Activated CD8-positive, alpha-beta memory T cell treated with anti-CD3 and anti-CD28 coated beads for 48 hours (primary cell): ENCODE measurements around the gene C2CD4A.
"Not testable (repeated sequence)": the region's sequence is repeated elsewhere in the genome, so short reads cannot be mapped to it uniquely, and the experiment has no call there.

Experiments
- DNase-seq, 3 experiments: peaks; one replicate each; pipeline ENCODE4 v3.0.0-alpha.2; 2020; ENCODE audit warnings: low read depth in 2 of 3, low spot score in 2 of 3

Gene C2CD4A, protein sequence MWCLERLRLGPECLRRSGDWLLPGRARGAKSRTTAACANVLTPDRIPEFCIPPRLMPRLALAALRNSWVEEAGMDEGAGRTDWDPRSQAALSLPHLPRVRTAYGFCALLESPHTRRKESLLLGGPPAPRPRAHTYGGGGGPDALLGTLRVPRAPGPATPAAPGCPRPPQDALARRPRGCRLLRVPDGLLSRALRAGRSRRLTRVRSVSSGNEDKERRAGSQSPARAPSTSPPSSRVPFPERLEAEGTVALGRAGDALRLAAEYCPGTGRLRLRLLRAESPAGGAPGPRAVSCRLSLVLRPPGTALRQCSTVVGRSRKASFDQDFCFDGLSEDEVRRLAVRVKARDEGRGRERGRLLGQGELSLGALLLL

DNA sequence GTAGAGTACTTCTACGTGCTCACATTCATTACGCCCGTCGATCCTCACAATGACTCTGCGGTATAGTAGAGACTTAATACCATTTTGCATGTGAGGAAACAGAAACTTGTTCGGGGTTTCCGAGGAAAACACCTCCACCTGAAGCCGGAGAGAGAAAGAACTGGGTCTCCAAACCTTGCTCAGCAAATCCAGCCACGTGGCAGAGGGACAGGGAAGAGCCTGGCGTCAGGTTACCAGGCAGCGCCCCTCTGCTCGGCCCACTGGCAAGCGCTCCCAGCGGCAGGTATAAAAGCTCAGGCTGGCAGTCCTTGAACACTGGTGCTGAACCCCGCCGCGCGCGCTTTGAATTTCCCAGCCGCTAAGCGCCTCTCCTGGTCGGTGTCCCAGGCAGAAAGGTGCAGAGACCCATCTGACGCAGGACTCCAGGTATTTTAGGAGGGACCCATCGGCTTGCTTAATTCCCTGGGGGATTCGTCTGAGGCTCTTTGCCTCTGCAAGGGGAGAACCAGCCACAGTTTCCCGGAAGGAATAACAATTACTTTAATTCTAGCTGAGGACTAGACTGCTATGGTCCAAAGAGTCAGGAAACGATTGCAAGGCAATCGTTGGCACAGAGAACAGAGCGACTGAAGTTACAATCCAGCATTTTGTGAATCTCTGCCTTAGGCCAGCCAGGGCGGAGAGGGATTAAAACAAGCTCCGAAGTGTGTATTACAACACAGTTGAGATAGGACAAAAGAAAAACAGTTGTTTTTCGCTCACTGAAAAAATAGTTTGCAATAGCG, at the start of gene C2CD4A:
TSS of gene C2CD4A (plus strand) at position 315 of the 785 bp plus-strand sequence. CDS start 637 bp downstream, outside the sequence.
- DNase-seq: peak; percentile 13 to 37 (median 28)

DNA sequence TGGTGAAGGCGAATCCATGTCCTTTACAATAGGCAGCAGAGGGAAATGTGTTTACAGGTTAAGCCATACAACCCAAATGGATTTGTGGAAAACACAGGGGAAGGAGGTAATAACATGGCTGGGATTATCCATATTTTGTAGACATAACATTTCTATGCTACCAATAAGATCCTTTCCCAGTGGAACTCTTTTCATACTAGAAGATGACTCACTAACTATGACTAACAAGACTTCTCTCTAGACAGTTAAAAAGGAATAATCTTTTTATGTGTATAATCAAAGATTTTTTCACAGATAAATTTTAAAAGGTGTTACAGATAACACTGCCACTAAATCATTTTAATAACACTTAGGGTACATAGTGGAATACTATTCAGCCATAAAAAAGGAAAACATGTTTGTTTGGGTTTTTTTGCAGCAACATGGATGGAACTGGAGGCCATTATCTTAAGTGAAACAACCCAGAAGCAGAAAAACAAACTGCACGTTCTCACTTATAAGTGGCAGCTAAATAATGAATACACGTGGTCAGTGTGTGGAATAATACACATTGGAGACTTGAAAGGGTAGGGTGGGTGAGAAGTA, 46.1 kb upstream of the C2CD4A start:
- no peak for DNase-seq

DNA sequence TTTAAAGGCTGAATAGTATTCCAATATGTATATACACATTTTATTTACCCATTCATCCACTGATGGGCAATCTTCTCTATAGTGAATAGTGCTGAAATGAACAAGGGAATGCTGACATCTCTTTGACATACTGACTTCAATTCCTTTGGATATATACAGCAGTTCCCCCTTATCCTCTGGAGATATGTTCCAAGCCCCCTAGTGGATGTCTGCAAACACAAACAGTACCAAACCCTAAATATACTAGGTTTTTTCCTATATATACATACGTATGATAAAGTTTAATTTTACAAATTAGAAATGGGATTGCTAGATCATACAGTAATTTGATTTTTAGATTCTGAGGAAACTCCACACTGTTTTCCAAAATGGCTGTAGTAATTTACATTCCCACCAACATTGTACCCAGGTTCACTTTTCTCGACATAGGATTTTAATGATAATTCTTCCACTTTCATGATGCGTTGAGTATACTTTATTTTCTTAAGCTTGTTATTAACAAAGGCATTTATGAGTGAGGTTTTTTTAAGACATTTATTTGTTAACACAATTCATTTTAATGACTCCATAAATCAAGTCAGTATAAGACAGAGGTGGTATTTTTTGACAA, 44.7 kb upstream of the C2CD4A start:
- no peak for DNase-seq

DNA sequence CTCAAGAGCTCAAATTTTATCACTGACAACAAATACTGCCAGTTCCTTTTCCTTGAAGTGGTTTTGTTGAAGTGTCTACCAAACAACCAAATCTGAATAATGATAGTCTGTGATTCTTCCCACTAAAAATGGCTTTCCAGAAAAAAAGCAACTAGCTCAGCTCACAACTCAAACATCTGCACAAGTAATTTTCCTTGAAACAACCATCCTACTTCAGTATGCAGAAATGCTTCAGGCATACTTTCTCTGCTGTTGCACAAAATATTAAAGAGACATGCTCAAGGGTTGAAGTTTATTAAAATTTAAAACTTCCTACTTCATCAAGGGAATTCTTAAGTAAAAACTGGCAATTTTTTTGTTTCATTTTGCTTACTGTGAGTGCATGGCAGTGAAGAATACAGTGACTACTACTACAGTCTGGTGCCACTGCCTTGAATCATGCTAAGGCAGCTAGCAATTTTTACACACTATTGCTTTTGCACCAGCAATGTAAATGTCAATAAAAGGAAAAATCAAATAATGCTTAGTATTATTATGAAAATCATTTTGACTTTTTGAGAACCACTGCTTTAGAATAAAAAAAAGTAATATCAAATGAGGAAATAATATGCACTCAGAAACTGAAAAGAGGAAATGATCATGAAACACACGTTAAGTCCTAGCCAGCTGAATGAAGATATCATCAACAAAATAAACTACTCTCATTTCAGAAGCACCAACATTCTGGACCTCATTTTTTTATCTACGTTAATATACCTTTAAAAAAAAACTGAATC, 40.1 kb upstream of the C2CD4A start:
- DNase-seq: no peak

DNA sequence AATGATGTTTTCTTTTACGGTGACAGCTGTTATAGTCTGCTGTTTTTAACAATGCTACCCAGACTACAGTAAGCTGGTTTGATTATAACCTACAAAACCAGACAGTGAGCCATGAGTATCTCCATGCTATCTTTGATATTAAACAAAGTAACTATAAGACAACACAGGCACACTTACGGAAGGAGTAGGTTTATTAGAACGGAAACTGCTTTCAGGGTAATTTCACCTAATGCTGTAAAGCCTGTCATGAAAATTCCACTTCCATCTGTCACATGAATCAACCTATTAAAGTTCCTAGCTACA, 39.6 kb upstream of the C2CD4A start:
- DNase-seq: no peak

DNA sequence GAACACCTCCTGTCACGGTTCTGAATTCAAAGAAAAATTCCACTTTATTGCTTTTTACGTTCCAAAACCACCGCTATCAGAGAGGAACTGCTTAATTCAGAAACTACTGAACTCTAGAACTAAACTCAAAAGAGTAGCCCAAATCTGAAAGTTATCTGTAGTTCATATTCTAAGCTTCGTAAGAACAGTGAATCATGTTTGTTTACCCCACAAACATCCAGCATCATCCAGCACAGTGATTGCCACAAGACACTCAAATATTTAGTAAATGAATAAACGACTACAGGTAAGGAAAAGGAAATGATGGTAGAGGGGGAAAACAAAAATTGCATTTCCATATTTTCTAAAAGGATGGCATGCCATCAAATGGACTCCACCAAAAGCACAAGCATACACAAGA, 38.9 kb upstream of the C2CD4A start:
- no peak for DNase-seq

DNA sequence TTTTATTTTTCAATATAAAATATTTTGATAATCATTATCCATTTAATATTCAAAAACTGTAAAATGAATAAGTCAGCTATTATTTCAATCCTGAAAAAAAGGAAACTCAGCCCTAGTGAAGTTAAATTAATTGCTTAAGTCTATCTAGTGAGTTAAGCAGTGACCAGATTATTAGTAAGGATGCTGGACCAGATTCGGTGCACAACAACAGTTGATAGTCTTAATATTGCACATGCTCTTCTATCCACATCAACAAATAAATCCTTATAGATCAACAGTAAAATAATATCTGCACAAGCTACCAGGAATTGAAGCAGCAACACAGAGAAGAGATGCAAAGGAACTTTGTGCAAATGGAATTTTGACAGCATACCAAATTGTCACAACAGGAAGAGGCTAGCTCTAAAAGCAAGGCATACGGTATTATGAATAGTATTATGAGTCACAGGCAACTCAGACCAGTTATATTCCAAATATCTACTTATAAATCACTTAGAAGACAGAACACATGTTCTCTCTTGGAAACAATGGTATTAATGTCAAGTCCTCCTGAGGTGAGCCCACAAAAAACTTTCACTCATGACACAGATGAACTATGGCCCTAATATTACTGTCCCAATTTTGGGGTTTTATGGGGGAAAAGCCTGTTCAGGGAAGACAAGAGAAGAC, 31.4 kb upstream of the C2CD4A start:
- no peak for DNase-seq

DNA sequence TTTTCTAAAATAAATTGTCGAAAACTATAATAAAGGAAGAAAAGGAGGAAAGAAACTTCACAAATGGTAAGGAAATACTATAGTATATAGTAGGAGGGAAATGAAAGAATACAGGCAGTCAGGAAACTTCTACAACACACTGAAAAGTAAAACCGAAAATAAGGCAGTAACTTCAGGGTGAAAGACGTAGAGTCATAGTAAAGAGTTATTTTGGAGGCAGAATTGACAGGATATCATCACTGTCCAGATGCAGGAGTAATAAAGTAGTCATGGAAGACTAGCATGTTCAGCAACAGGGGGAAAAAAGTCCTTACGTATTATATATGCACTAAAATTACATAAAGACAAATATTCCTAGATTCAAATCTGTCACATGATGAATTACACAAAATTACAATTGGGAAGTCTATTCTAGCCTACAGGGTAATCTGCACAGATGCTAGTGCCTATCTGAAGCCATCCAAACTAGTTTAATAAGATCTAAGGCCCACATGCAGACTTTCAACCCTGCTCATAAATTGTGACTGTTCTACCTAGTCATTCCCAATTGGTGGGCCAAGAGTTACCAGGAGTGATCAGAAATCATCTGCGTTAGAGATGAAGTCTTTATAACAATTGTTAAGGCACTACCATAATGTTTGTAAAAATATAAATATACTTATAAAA, 20.6 kb upstream of the C2CD4A start:
- DNase-seq: no peak

DNA sequence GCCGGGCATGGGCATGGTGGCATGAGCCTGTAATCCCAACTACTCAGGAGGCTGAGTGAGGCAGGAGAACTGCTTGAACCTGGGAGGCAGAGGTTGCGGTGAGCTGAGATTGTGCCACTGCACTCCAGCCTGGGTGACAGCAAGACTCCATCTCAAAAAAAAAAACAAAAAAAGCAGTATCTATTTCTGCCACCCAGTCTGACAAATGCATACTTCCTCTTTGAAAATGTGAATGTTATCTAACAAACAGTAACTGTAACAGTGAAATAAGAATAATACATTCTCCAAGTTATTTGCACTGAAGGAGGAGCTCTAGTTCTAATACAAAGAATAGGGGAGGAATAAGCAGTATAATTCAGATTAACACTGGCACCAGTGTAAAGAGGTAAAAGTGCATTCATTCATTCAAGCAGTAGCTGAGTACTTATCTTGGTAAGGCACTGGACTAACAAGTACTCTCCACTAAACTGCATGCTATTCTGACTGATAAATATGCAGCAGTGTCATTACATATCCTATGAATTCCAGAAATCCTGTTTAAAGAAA, 19.4 kb upstream of the C2CD4A start:
- DNase-seq: no peak

DNA sequence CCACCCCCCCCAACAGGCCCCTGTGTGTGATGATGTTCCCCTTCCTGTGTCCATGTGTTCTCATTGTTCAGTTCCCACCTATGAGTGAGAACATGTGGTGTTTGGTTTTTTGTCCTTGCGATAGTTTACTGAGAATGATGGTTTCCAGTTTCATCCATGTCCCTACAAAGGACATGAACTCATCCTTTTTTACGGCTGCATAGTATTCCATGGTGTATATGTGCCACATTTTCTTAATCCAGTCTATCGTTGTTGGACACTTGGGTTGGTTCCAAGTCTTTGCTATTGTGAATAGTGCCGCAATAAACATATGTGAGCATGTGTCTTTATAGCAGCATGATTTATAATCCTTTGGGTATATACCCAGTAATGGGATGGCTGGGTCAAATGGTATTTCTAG, 18.5 kb upstream of the C2CD4A start:
- DNase-seq: not testable (repeated sequence)

DNA sequence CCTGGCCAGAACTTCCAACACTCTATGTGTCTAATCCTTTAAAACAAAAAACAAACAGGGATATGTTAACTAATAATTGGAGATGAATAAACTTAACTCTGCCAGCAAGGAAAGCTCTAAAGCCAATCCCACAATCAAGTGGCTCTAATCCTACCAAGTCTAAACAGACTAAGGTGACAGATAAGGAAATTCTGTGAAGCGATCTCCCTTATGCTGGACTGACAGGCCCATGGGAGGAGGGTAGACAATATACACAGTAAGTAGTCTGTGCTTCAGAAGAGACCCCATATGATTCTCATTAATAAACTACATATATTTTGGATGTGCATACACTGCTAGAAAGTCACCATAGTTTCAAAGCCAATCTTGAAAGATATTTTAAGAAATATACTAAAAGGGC, 16.7 kb upstream of the C2CD4A start:
- no peak for DNase-seq

DNA sequence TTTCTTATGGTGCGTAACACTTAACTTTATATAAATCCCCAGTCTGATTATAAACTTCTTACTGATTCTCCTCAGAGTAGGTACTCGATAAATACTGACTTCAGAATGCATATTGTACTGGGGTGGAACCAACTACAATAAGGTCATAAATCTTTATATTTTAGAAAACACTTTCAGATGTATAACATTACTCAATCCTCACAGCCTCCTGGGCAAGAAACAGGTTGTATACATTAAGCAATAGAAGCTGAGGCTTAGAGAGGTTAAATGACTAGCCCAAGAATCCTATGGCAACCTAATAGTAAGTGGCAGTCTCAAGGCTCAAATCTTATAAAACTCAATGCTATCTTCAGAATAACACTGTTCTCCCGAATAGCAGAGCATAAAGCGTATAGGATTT, 15.6 kb upstream of the C2CD4A start:
- no peak for DNase-seq

DNA sequence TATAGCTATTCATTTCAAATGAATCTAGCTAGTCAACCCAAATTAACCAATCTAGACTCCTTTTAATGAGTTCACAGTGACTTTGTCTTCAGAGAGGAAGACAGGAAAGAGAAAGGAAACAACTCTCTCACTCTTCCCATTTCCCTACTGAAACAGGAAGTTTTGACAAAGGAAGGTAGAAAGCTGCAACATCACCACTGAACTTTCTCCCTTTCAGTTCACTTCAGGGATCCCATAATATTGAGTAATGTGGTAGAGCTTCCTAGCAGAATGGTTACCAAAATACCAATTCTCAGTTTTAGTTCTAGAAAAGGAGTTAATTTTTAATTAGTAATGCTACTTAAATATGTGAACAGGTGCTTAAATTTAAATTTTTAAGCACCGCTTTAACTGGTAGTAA, 14.1 kb upstream of the C2CD4A start:
- DNase-seq: no peak

DNA sequence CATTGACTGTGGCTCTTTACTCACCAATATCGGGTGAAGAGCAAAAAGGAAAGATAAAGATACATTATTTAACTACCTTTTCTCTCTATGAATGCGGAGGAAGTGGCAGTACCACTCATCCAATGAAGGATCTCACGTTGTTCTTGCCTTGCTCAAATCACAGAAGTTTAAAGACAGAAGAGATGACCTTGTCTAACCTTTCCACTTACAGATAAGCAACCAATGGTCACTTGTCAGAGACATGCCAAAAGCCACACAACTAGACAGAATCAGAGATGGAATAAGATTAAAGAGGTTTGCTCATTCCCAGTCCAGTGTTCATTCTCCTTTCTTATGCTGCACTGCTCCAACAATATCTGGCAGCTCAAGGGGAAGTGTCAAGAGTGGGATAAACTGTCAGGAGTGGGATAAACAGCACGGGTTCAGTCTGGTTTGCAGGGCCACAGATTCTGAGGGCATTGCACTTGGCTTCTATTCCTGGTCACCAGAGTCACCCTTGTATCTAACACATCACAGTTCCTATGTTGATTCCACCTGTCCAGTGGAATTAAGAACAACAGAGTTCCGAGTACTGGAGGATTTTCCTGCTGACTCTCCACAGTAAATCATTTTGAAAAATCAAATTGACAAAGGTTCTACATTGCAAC, 13.2 kb upstream of the C2CD4A start:
- DNase-seq: no peak

DNA sequence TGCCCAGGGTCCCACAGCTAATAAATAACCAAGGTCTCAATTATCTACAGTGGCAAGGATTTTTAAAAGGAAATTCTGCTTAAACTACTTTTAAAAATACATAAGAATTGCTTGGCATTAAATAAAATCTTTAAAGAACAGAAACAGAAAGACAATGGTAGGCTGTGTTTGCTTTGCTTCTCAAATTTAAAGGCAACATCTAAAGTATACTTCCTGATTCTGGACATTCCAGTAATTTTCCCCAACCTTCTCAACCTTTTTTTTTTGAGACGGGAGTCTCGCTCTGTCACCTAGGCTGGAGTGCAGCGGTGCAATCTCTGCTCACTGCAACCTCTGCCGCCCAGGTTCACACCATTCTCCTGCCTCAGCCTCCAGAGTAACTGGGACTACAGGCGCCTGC, 11.8 kb upstream of the C2CD4A start:
- no peak for DNase-seq

DNA sequence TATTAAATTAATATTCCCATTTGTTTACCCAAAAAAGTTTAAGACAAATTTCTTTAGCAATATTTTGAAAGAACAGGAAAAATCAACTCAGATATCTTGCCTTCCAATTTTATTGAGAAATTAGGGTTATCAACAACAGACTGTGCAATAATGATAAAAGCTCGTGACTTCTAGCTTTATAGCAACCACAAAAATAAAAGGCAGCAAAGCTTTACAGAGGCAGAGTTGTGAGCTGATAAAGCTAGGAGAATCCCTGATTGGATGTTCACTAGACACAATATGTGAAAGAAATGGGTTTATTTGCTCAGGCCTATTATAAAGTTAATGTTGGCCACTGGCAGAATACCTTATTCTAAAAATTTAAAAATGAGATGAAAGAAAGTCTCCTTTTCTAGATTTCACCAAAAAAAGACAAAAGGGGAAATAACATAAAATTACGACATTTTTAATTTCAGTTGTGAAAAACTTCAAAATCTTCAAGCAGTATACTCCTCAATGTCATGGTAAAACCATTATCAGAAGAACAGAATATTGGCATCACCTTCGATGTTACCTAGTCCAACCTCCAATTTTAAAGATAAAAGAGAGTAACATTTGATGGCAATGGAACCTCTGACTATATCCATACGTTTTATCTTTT, 9.3 kb upstream of the C2CD4A start:
- no peak for DNase-seq

DNA sequence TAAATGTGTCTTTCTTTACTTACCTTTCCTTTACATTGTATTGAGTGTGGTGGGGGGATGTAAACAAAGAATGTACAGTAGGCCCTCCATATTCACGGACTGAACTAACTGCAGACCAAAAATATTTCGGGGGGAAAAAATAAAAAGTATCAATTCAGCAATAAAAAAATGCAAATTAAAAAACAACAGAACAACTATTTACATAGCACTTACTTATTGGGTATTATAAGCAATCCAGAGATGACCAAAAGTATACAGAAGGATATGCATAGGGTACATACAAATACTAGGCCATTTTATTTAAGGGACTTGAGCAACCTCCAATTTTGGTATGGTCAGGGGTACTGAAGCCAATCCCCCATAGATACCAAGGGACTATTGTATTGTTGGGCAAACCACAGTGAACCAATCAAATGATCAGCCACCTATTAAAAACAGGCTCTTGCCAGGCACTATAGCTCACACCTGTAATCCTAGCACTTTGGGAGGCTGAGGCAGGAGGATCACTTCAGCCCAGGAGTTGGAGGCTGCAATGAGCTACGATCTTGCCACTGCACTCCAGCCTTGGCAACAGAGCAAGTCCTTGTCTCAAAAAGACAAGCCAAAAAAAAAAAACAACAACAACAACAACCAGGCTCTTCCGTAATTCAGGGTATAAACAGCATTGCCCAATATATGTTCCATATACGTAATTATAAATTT, 8.3 kb upstream of the C2CD4A start:
- no peak for DNase-seq

DNA sequence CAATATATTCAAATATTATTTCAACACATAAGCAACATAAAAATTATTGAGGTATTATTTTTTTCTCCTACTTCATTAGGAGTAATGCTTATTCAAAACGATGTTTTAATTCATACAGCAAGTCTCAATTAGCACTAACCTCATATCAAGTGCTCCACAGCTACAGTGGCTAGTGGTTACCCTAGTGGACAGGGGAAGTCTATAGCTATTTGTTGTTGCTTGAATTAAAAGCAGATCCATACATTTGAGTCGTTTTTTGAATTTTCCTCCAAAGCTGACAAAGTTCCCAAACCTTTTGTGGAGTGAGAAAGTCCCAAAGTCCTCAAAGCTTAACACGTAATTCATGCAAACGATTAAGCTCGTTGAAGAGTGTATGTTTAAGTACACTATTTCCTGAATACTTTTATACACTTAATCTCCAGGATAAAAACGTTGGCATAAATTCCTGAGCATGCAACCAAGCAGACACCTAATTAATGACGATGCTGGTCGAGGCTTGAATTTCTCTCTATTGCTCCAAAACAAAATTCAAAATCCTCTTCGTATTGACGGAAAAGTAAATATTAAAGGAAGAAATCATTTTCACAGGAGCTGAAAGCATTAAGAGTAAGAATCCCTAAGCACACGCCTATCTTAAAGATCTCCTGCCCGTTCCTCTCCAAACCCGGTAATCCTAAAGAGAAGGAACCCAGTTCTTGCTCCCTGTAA, 7.5 kb upstream of the C2CD4A start:
- DNase-seq: no peak
